ENCODE results near the gene IFI27L1. TPM values are rescaled to one million over a fixed set of nuclear protein-coding genes. Genes with fewer than 3 reads are reported as not detected.

Gene IFI27L1
- total RNA-seq, 1 experiment from 2014 or later, result 19.6 TPM

- CTCF ChIA-PET, result no interaction called here
- Histone ChIP-seq H3K4me3 (ENCODE audit: low read depth in 2 of 2, low read length in 2 of 2) (no peak overlapping the region), H3K9me3 (ENCODE audit: control insufficient read depth, insufficient read depth, low read depth, low read length) (no peaks in the 10 kb centered on the region), H3K27ac (ENCODE audit: low read length) (no peak overlapping the region), H3K4me1 (ENCODE audit: control insufficient read depth, insufficient read depth, low read length) (no peaks in the 10 kb centered on the region), H3K36me3 (ENCODE audit: control insufficient read depth, insufficient read depth, low read length) (peaks cover 13% of the 10 kb centered on the region), H3K27me3 (ENCODE audit: control insufficient read depth, insufficient read depth, low read length) (no peaks in the 10 kb centered on the region)
- ATAC-seq (no peak), DNase-seq (ENCODE audit: low read depth, low spot score) (no peak)
- BruUV-seq (replicated peaks), result no TSS peak
- intact Hi-C loops (cut with micrococcal nuclease; ENCODE audit: unreplicated experiment) (no loop called here), in situ Hi-C loops (cut with HindIII; ENCODE audit: low pct_unique_long_range_greater_than_20kb, low sequenced_read_pairs) (no loop called here)
- POLR2A ChIA-PET, result no interaction called here
- TF ChIP-seq REST (IDR thresholded peaks at IDR 0.05; ENCODE audit: insufficient read depth in 1 of 2, low read depth in 2 of 2, low read length in 1 of 2), result no peak
- no peak for TF ChIP-seq SIN3A (IDR thresholded peaks at IDR 0.05; ENCODE audit: borderline replicate concordance, insufficient read depth, low read depth, low read length)
- no peak for TF ChIP-seq TCF7L2 (IDR thresholded peaks at IDR 0.05; ENCODE audit: low read depth, low read length)
- no peak for TF ChIP-seq POLR2AphosphoS5 (IDR thresholded peaks at IDR 0.05; ENCODE audit: low read depth, low read length)
- no peak for TF ChIP-seq CTCF (IDR thresholded peaks at IDR 0.05)
Observed at GRCh38 chr14:94058674-94059138, 22.4 kb upstream of the IFI27L1 start.

GRCh38 chr14:94059998-94060397 is 21.1 kb upstream of the IFI27L1 start:
- TF ChIP-seq POLR2AphosphoS5 (IDR thresholded peaks at IDR 0.05; ENCODE audit: low read depth, low read length) (no peak), TCF7L2 (IDR thresholded peaks at IDR 0.05; ENCODE audit: low read depth, low read length) (no peak), SIN3A (IDR thresholded peaks at IDR 0.05; ENCODE audit: borderline replicate concordance, insufficient read depth, low read depth, low read length) (no peak), CTCF (IDR thresholded peaks at IDR 0.05) (no peak), REST (IDR thresholded peaks at IDR 0.05; ENCODE audit: insufficient read depth in 1 of 2, low read depth in 2 of 2, low read length in 1 of 2) (no peak)
- peaks cover 13% of the 10 kb centered on the region for H3K36me3 ChIP-seq (ENCODE audit: control insufficient read depth, insufficient read depth, low read length)
- H3K9me3 ChIP-seq (ENCODE audit: control insufficient read depth, insufficient read depth, low read depth, low read length), result no peaks in the 10 kb centered on the region
- H3K27me3 ChIP-seq (ENCODE audit: control insufficient read depth, insufficient read depth, low read length), result no peaks in the 10 kb centered on the region
- no peak overlapping the region for H3K4me3 ChIP-seq (ENCODE audit: low read depth in 2 of 2, low read length in 2 of 2)
- no peak for ATAC-seq
- no TSS peak for BruUV-seq (replicated peaks)
- in situ Hi-C loops (cut with HindIII; ENCODE audit: low pct_unique_long_range_greater_than_20kb, low sequenced_read_pairs) (no loop called here), intact Hi-C loops (cut with micrococcal nuclease; ENCODE audit: unreplicated experiment) (no loop called here)
- H3K4me1 ChIP-seq (ENCODE audit: control insufficient read depth, insufficient read depth, low read length), result no peaks in the 10 kb centered on the region
- POLR2A ChIA-PET, result no interaction called here
- CTCF ChIA-PET, result interaction anchor here (0.6 kb wide), 1 partner anchor 208 kb away, joined by 3 read pairs; no protein-coding TSS in a partner anchor
- DNase-seq (ENCODE audit: low read depth, low spot score), result no peak
- H3K27ac ChIP-seq (ENCODE audit: low read length), result no peak overlapping the region

Data from Panc1 (cell line).